GM18858 (cell line): ENCODE results near the gene BCAR3.
A peak's percentile ranks its signal among the peaks of the same experiment; 100 is the strongest.
"Not testable (repeated sequence)": the region's sequence is repeated elsewhere in the genome, so short reads cannot be mapped to it uniquely, and the experiment has no call there.

Experiments
- ATAC-seq: cut with Tn5 transposase; IDR thresholded peaks from one replicate; pipeline ENCODE4 v1.9.1; 2021; ENCODE audit not compliant: unreplicated experiment

BCAR3 gene

GRCh38 chr1:93600663-93601062 lies 81.0 kb downstream of the BCAR3 start:
- ATAC-seq, result no peak

DNA sequence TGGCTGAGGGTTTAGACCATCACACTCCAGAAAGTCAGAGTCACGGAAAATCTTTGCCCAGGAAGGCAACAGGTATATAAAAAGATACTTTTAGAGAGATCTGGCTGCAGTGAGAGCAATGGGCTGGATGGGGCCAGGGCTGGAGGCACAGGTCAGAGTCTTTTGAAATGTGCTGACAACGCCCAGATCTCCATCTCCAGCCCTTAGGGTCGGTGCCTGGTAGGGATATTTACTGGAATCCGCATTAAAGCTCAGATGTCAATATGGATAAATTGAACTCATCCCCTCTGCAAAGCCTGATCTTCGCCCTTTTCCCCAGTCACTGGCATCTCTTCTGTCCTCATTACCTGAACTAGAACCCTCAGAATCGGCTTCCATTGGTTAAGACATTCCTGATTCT lies 82.2 kb downstream of the BCAR3 start:
- no peak for ATAC-seq

DNA sequence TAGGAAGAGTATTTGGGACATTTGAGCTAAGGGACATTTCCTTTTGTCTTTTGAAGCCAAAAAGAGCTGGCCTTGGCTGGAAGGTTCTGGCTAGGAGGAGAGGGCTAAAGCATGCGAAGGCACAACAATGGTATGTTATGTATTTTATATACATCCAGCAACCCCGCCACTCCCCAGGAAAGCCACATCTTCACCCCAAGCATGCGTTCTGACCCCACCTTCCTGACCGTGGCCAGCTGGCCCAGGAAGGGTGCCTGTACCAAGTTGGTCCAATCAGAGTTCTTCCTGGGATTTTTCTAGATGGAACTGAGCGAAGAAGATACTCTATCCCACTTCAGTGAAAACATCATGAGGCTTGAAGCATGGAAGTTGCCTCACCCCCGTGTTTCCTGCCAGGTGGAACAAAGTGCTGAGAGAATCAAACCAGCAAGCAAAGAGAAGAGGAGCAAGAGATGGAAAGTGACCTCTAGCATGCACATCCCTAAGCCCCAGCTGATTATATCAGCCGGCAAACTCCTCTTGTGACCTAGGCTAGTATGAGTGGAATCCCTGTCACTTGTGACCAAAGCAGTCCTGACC lies 82.7 kb downstream of the BCAR3 start:
- ATAC-seq, result no peak

DNA sequence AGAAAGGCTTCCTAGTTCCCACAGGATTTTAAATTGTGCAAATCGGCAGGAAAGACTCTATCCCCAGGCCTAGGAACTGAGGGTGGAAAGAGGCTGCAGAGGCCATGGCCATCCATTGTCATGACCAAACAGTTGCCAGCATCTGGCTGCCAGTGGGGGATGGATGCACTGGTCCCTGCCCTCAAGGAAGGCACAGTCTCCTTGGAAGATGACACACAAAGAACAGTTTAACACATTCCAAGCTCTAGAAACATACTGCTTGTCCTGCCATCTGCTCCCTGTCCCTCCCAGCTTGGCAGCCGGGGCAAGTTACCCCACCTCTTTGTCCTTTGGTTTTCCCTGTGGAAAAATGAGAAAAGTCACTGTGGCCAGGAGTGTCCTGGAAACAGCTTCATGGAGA lies 83.2 kb downstream of the BCAR3 start:
- no peak for ATAC-seq

DNA sequence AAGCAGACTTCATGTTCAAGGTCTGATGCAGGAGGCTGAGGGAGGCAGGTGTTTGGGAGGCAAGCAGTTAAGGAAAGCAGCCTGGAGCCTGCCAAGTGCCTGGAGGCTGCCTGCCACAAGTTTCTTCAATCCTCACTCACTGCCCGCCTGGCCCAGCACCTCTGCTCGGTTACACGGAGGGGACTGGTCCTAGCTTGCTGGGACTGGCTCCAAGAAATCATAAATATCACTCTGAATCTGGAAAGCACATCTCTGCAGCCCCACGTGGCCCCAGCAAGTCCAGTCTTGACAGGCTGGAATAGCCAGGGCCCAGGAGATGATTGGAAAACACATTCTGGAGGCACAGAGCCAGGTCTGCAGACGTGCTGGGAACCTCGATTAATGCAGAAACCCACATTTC lies 83.9 kb downstream of the BCAR3 start:
- no peak for ATAC-seq

GRCh38 chr1:93596329-93597089 lies 85.1 kb downstream of the BCAR3 start:
- no peak for ATAC-seq

DNA sequence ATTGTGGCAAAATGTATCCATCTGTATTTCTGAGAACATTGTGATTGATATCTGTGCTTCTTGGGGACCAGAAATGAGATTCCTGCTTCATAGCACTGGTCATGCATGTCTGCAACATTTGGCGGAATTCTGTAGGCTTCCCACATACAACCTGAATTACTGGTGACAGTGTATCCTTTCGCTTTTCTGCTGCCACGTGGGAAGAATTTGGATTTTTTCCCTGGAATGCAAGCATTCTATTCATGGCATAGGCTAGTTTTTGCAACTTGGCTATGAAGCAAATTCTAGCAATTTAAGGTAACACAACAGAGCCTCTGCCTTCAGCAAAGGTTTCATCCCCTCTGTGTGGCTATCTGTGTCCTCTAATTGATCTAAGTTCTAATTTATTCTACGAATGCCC lies 85.9 kb downstream of the BCAR3 start:
- no peak for ATAC-seq

GRCh38 chr1:93595266-93595665 lies 86.4 kb downstream of the BCAR3 start:
- no peak for ATAC-seq

DNA sequence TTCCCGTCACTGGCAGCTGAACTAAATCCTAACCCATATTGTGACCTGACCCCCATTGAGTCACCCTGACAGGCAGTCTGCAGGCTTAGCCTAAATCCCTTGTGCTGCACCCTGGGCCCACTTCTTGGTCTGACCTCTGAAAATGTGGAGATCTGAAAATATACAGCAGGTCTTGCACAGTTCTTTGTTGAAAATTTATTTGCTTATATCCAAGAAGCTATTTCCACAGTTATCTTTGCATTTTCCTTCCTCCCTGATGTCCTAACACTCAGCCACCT lies 87.1 kb downstream of the BCAR3 start:
- no peak for ATAC-seq

DNA sequence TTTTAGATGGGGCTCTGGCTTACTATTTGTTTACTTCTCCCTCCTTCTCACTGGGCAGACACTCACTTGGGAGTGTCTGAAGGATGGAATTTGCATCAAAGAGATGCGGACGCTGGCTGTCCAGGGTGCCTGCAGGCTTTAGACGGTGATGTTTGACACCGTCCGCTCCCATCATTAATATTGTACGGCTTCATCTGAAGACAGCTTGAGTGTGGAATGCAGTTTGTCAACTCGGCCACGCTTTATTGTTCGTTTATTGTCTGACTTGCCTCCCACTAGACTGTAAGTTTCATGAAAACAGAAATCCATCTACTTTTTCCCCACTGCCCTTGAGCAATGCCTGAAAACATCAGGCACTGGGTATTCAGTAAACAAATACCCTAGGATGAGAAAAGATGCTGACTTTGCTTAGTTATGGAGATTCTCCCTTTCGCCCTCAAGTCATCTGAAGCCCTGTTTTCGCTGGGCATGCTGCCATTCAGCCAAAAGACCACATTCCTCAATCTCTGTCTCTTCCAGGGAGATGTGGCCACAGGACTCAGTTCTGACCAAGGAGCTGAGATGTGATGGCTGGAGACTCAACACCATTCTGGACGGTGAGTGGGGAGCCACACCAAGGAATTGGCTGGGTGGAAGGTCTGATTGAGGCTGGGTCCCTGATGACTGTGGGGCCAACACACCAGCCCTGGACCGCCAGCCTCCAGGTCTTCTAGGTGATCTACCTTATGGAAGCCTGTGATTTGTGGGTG lies 87.6 kb downstream of the BCAR3 start:
- no peak for ATAC-seq

GRCh38 chr1:93592551-93592949 lies 89.1 kb downstream of the BCAR3 start:
- ATAC-seq, result no peak

DNA sequence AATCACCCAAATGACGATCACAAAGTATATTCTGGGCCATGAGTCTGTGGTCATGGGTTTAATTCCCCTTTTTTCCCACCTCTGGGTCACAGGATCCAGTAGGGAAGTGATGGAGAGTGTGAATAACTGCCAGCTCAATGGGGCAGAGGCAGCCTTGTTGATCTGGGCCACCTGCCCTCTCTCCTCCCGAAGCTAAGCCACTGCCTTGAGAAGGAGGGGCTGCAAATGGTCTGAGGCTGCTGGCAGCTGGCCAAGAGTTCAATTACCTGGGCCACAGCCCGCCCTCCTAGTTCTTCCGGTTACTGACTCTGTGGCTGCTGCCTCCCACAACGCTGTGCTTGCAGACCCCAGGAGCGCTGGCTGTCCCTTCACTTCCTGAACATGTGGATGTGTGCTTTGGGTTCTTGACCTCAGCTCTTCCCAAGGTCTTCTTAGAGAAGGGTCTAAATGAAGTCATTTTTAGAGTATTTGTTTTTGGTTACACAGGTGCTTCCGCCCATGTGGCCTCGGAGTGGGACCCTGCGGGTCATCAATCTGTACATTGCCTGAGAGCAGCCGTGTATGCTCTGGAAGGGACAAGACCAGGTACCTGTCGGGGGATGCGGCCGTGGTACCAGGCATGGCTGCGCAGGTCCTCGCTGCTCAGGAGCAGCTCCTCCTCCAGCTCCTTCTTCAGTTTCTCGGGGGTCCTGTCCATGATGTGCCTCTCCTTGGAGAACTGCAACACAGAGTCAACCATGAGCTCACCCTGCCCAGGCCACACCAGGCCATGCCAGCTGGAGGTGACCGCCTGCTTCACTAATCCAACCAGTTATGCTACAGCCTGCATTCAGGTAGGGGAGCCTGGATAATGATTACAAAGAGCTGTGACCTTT lies 89.7 kb downstream of the BCAR3 start:
- ATAC-seq, result peak; percentile 68

DNA sequence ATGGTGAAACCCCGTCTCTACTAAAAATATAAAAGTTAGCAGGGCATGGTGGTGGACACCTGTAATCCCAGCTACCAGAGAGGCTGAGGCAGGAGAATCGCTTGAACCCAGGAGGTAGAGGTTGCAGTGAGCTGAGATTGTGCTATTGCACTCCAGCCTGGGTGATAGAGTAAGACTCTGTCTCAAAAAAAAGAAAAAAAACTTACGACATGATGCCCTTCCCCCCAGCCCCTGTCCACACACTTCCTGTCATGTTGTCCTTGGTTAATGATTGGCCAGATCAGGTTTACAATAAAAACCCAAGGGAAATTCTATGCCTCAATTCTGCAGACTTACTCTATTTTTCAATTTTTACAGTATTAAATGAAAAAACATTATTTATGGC lies 90.4 kb downstream of the BCAR3 start:
- not testable (repeated sequence) for ATAC-seq

DNA sequence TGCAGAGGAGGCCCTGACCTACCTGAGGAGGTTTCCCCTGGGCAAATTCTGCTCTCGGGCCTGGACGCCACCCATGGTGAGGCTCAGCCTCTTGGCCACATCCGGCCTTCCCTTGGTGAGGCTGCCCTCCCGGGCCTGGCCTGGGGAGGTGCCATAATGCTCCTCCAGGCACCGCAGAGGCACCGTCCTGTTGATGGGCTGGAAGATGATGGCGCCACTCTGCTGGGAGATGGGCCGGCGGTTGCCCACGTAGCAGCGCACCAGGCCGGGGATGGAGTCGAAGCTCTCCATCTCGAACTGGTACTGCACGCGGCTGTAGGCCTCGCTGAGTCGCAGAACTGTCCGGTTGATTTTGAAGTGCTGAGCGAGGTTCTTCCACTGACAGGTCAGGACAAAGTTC lies 92.7 kb downstream of the BCAR3 start:
- ATAC-seq, result no peak

- no peak for ATAC-seq
Observed at GRCh38 chr1:93588206-93588605, 93.4 kb downstream of the BCAR3 start.

- no peak for ATAC-seq
Observed at GRCh38 chr1:93587354-93587753, 94.3 kb downstream of the BCAR3 start.

GRCh38 chr1:93585059-93585966 lies 96.3 kb downstream of the BCAR3 start:
- ATAC-seq, result no peak

GRCh38 chr1:93584261-93585003 lies 97.2 kb downstream of the BCAR3 start:
- no peak for ATAC-seq

DNA sequence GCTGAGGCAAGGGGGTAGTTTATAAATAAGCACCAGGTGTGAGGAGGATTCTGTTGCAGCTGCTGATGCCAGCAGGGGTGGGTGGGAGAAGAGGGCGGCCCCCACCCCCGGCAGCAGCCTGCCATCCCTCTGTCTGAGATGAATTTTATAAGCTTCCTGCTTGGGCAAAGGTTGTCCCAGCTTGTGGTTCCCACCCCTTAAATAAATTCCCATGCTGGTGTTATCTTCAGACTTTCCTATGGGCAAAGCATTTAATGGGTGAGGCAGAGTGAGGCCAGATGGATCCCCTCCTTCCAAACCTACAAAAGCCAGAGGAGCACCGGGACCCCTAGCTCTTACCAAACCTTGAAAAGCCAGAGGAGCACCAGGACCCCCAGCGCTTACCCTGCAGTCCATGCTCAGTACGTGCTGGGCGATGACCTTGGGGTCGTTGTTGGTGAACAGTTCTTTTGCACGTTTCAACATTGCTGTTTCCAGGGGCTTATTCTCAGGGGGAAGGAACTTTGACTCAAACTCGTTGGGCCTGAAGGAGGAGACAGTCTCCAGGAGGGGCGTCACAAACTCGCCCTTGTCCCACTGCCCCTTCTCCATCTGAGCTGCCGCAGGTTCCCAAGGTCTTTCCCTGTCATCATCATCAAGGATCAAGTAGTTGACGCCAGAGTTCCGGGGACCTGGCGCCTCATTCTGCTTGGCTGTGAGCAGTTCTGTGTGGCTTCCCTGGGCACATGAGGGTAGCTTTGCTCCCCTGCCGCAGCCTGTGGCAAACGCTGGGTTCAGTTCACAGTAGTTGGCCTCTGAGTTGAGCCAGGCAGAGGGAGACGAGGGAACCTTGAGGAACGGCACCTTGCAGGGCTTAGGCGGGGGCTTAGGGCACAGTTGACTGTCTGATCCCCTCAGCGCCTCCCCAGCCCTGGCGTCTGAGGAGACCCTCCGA lies 99.5 kb downstream of the BCAR3 start:
- no peak for ATAC-seq
